ENCODE data around the gene OR1J4.

- TF ChIP-seq EP300 (conservative IDR thresholded peaks at IDR 0.05; ENCODE audit: poor library complexity, severe bottlenecking), result no peak
- no peak for TF ChIP-seq CTCF (IDR thresholded peaks at IDR 0.05; ENCODE audit: poor library complexity, severe bottlenecking)
- TF ChIP-seq SMC3 (conservative IDR thresholded peaks at IDR 0.05; ENCODE audit: poor library complexity), result no peak
These were observed 435 bp downstream of the OR1J4 start for GRCh38 chr9:122519376-122519775.

Data from neural cell (in vitro differentiated cells).